Measurements from ENCODE around the gene FOXK1. TPM values are rescaled to one million over a fixed set of nuclear protein-coding genes. Genes with fewer than 3 reads are reported as not detected.
A peak's percentile ranks its signal among the peaks of the same experiment; 100 is the strongest.

Gene FOXK1
- total and polyA plus RNA-seq, 9 of the 15 experiments (the other 6 are each of a cell fraction or from before 2014, with no cell fraction given), result 0.32 to 45.5 (median 8.1) TPM

GRCh38 chr7:4702961-4703512 lies 20.9 kb downstream of the FOXK1 start:
- H3K4me3 ChIP-seq, result no peak overlapping the region
- H3K9me3 ChIP-seq (replicated peaks; ENCODE audit: control insufficient read depth, insufficient read depth, low read depth, low read length), result no peaks in the 10 kb centered on the region
- BruUV-seq (replicated peaks), result no TSS peak
- intact Hi-C loops (cut with micrococcal nuclease), result no loop called here
- H3K4me1 ChIP-seq (replicated peaks in 1 of 2; ENCODE audit: control insufficient read depth in 2 of 2, insufficient read depth in 2 of 2, low read length in 2 of 2), result peaks cover 5 to 19% of the 10 kb centered on the region in 2 experiments; a peak in 4 of 5 replicates
- FAIRE-seq (no peak), DNase-seq (ENCODE audit: extremely low read depth in 1 of 4, low spot score in 3 of 4) (no peak), ATAC-seq (no peak)
- H3K9me1 ChIP-seq (ENCODE audit: control insufficient read depth, insufficient read depth, low read length), result peaks cover 4% of the 10 kb centered on the region
- no peak overlapping the region for H3K4me2 ChIP-seq (ENCODE audit: insufficient read depth, low read length)
- no peaks in the 10 kb centered on the region for H3K27me3 ChIP-seq (ENCODE audit: control insufficient read depth in 2 of 2, insufficient read depth in 2 of 2, low read length in 2 of 2)
- POLR2A ChIA-PET, result no interaction called here
- H3K36me3 ChIP-seq (ENCODE audit: control insufficient read depth, insufficient read depth, low read length), result 0 out of 3 replicates have a peak, but pooled peaks cover 4% of the 10 kb centered on the region
- H3K27ac ChIP-seq (ENCODE audit: extremely low read depth, low read depth, low read length), result no peak overlapping the region
- WGBS (ENCODE audit: insufficient coverage, low coverage, missing lambda C conversion rate), result 94% methylated on average over 15 of the region's 20 CpGs
- CTCF ChIA-PET (ENCODE audit: low intra/inter-chr PET ratio), result no interaction called here
- no peak overlapping the region for H2AFZ ChIP-seq (ENCODE audit: low read depth, low read length)
- H4K20me1 ChIP-seq (replicated peaks; ENCODE audit: control insufficient read depth, insufficient read depth, low read length), result peaks cover 28% of the 10 kb centered on the region
- H3K9ac ChIP-seq (ENCODE audit: insufficient read depth in 1 of 2, low read depth in 2 of 2, low read length in 2 of 2), result peak overlapping the region in 1 of 2 experiments; percentile 37; a peak in 1 of 4 replicates
- H3K79me2 ChIP-seq (ENCODE audit: control insufficient read depth, insufficient read depth, low read length), result peaks cover 84% of the 10 kb centered on the region
- in situ Hi-C loops (cut with MboI), result no loop called here
- TF ChIP-seq E4F1 (CRISPR knock-in tag; IDR thresholded peaks at IDR 0.05; ENCODE audit: borderline replicate concordance), result no peak
- no peak for TF ChIP-seq NEUROD1 (IDR thresholded peaks at IDR 0.05; ENCODE audit: borderline replicate concordance, low read depth, low read length, partially characterized antibody)
- TF ChIP-seq ELF1 (tag; IDR thresholded peaks at IDR 0.05), result no peak
- no peak for TF ChIP-seq KDM4B (IDR thresholded peaks at IDR 0.05; ENCODE audit: borderline replicate concordance in 2 of 2, low read depth in 1 of 2)
- TF ChIP-seq ZHX1 (conservative IDR thresholded peaks at IDR 0.05; ENCODE audit: low read length), result no peak
- no peak for TF ChIP-seq PATZ1 (CRISPR knock-in tag; IDR thresholded peaks at IDR 0.05; ENCODE audit: borderline replicate concordance)
- no peak for TF ChIP-seq THRAP3 (IDR thresholded peaks at IDR 0.05; ENCODE audit: borderline replicate concordance)
- TF ChIP-seq TEAD4 (IDR thresholded peaks at IDR 0.05; ENCODE audit: low read length), result no peak
- TF ChIP-seq TEAD4 (CRISPR knock-in tag; IDR thresholded peaks at IDR 0.05; ENCODE audit: borderline replicate concordance), result no peak
- TF ChIP-seq GTF2B (IDR thresholded peaks at IDR 0.05; ENCODE audit: extremely low read depth, insufficient read length), result no peak
- TF ChIP-seq CREB1 (IDR thresholded peaks at IDR 0.05), result no peak
- no peak for TF ChIP-seq CREB1 (CRISPR knock-in tag; IDR thresholded peaks at IDR 0.05)
- TF ChIP-seq NCOA1 (IDR thresholded peaks at IDR 0.05; ENCODE audit: low read depth), result no peak
- no peak for TF ChIP-seq CHD2 (IDR thresholded peaks at IDR 0.05; ENCODE audit: low read depth, low read length)
- TF ChIP-seq ZBTB17 (CRISPR knock-in tag; IDR thresholded peaks at IDR 0.05), result no peak
- no peak for TF ChIP-seq MIER1 (IDR thresholded peaks at IDR 0.05; ENCODE audit: low read depth)

Measured in K562 (cell line).